SU-DHL-6 (cell line): ENCODE data around the gene GCFC2.

Source experiments
- EZH2phosphoT487 ChIP-seq: fragments of 200-600 bp; sonication (generic), shearing (Covaris generic); conservative IDR thresholded peaks from 2 replicates; pipeline ENCODE4 v1.6.1; 2018; ENCODE audit warnings: mild to moderate bottlenecking, antibody characterized with exemption, low read length, moderate library complexity, mixed read lengths
- TF ChIP-seq, protein P1 (sequence below): fragments of 200-600 bp; sonication (generic); IDR thresholded peaks from one replicate; pipeline ENCODE4 v1.5.1; 2017; ENCODE audit warnings: antibody characterized with exemption, mild to moderate bottlenecking, low read length, moderate library complexity; ENCODE audit not compliant: insufficient read depth, poor library complexity, severe bottlenecking

DNA sequence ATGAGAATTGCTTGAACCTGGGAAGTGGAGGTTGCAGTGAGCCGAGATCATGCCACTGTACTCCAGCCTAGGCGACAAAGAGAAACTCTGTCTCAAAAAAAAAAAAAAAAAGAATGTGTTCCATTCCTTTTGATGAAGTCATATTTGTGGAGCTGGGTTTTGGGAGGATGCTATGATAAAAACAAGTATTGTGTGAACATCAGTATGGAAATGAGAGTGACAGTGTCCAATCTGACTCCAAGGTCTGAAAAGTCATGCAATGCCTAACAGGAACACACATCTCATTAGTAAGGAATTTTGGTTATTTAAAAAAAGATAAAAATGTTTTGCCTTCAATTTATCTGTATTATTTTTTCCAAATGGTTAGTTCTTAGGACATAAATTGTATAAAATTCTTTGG, 11.8 kb downstream of the GCFC2 start:
- TF ChIP-seq, protein P1, sequence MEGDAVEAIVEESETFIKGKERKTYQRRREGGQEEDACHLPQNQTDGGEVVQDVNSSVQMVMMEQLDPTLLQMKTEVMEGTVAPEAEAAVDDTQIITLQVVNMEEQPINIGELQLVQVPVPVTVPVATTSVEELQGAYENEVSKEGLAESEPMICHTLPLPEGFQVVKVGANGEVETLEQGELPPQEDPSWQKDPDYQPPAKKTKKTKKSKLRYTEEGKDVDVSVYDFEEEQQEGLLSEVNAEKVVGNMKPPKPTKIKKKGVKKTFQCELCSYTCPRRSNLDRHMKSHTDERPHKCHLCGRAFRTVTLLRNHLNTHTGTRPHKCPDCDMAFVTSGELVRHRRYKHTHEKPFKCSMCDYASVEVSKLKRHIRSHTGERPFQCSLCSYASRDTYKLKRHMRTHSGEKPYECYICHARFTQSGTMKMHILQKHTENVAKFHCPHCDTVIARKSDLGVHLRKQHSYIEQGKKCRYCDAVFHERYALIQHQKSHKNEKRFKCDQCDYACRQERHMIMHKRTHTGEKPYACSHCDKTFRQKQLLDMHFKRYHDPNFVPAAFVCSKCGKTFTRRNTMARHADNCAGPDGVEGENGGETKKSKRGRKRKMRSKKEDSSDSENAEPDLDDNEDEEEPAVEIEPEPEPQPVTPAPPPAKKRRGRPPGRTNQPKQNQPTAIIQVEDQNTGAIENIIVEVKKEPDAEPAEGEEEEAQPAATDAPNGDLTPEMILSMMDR = no peak
- no peak for TF ChIP-seq EZH2phosphoT487
